ENCODE results near the gene MAPK4. TPM values are rescaled to one million over a fixed set of nuclear protein-coding genes. Genes with fewer than 3 reads are reported as not detected.

The MAPK4 gene
- total RNA-seq, 4 donors from 2014 or later: 0.13 to 3.1 (median 0.61) TPM

GRCh38 chr18:50579061-50579774 lies 19.3 kb downstream of the MAPK4 start:
- H3K36me3 ChIP-seq: no peaks in the 10 kb centered on the region
- intact Hi-C loops (cut with DNase I): no loop called here
- no peak overlapping the region for H3K27ac ChIP-seq
- TF ChIP-seq, protein P1, sequence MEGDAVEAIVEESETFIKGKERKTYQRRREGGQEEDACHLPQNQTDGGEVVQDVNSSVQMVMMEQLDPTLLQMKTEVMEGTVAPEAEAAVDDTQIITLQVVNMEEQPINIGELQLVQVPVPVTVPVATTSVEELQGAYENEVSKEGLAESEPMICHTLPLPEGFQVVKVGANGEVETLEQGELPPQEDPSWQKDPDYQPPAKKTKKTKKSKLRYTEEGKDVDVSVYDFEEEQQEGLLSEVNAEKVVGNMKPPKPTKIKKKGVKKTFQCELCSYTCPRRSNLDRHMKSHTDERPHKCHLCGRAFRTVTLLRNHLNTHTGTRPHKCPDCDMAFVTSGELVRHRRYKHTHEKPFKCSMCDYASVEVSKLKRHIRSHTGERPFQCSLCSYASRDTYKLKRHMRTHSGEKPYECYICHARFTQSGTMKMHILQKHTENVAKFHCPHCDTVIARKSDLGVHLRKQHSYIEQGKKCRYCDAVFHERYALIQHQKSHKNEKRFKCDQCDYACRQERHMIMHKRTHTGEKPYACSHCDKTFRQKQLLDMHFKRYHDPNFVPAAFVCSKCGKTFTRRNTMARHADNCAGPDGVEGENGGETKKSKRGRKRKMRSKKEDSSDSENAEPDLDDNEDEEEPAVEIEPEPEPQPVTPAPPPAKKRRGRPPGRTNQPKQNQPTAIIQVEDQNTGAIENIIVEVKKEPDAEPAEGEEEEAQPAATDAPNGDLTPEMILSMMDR (IDR thresholded peaks at IDR 0.05): no peak
- TF ChIP-seq POLR2A (IDR thresholded peaks at IDR 0.05): no peak
- 54 to 70% methylated on average over 3 of the region's 3 CpGs for WGBS, 2 donors
- H3K9me3 ChIP-seq: no peaks in the 10 kb centered on the region
- peaks cover 0 to 9% (median 0%) of the 10 kb centered on the region in 4 donors for H3K27me3 ChIP-seq
- no peak overlapping the region for H3K4me3 ChIP-seq
- H3K4me1 ChIP-seq: no peaks in the 10 kb centered on the region
- no peak for DNase-seq

- TF ChIP-seq POLR2A (IDR thresholded peaks at IDR 0.05): no peak
- TF ChIP-seq, protein P1 (IDR thresholded peaks at IDR 0.05): no peak
- Histone ChIP-seq H3K27me3 (peaks cover 0 to 3% (median 0%) of the 10 kb centered on the region in 4 donors), H3K4me3 (no peak overlapping the region), H3K27ac (no peak overlapping the region), H3K4me1 (no peaks in the 10 kb centered on the region), H3K9me3 (no peaks in the 10 kb centered on the region), H3K36me3 (no peaks in the 10 kb centered on the region)
- DNase-seq: no peak
- intact Hi-C loops (cut with DNase I): no loop called here
- WGBS, 2 donors: 89 to 93% methylated on average over 1 of the region's 1 CpG
Measured at GRCh38 chr18:50581517-50581916, 21.6 kb downstream of the MAPK4 start.

- H3K36me3 ChIP-seq: no peaks in the 10 kb centered on the region
- no peaks in the 10 kb centered on the region for H3K4me1 ChIP-seq
- H3K4me3 ChIP-seq: no peak overlapping the region
- DNase-seq: no peak
- TF ChIP-seq POLR2A (IDR thresholded peaks at IDR 0.05): no peak
- TF ChIP-seq, protein P1 (IDR thresholded peaks at IDR 0.05): no peak
- 92% methylated on average over 2 of the region's 4 CpGs for WGBS, 2 donors
- H3K27ac ChIP-seq: no peak overlapping the region
- no peaks in the 10 kb centered on the region for H3K9me3 ChIP-seq
- intact Hi-C loops (cut with DNase I): no loop called here
- peaks cover 0 to 3% (median 0%) of the 10 kb centered on the region in 4 donors for H3K27me3 ChIP-seq
Measured at GRCh38 chr18:50582500-50582899, 22.6 kb downstream of the MAPK4 start.

- Histone ChIP-seq H3K9me3 (peaks cover 0 to 8% (median 0%) of the 10 kb centered on the region in 3 donors), H3K36me3 (no peaks in the 10 kb centered on the region), H3K4me1 (no peaks in the 10 kb centered on the region), H3K27ac (no peak overlapping the region), H3K27me3 (peaks cover 0 to 3% (median 0%) of the 10 kb centered on the region in 4 donors), H3K4me3 (no peak overlapping the region)
- TF ChIP-seq, protein P1 (IDR thresholded peaks at IDR 0.05): peak in 2 of 6 experiments; percentile 6 to 27
- no peak for TF ChIP-seq POLR2A (IDR thresholded peaks at IDR 0.05)
- no peak for DNase-seq
- intact Hi-C loops (cut with DNase I): no loop called here
Measured at GRCh38 chr18:50586710-50587109, 26.8 kb downstream of the MAPK4 start.

GRCh38 chr18:50590593-50590992 lies 30.7 kb downstream of the MAPK4 start:
- intact Hi-C loops (cut with DNase I): no loop called here
- Histone ChIP-seq H3K36me3 (no peaks in the 10 kb centered on the region), H3K27ac (no peak overlapping the region), H3K4me1 (no peaks in the 10 kb centered on the region), H3K4me3 (no peak overlapping the region), H3K9me3 (peaks cover 0 to 8% (median 0%) of the 10 kb centered on the region in 3 donors), H3K27me3 (no peaks in the 10 kb centered on the region)
- TF ChIP-seq, protein P1 (IDR thresholded peaks at IDR 0.05): no peak
- no peak for TF ChIP-seq POLR2A (IDR thresholded peaks at IDR 0.05)
- DNase-seq: no peak
- WGBS, 2 donors: 68 to 79% methylated on average over 3 of the region's 3 CpGs

All from esophagus squamous epithelium (tissue), 5 donors.